ENCODE data around the gene TMEM198. TPM values are rescaled to one million over a fixed set of nuclear protein-coding genes. Genes with fewer than 3 reads are reported as not detected.

Gene TMEM198
- total RNA-seq, 2 experiments from 2014 or later = 0.44 to 0.69 TPM

DNA sequence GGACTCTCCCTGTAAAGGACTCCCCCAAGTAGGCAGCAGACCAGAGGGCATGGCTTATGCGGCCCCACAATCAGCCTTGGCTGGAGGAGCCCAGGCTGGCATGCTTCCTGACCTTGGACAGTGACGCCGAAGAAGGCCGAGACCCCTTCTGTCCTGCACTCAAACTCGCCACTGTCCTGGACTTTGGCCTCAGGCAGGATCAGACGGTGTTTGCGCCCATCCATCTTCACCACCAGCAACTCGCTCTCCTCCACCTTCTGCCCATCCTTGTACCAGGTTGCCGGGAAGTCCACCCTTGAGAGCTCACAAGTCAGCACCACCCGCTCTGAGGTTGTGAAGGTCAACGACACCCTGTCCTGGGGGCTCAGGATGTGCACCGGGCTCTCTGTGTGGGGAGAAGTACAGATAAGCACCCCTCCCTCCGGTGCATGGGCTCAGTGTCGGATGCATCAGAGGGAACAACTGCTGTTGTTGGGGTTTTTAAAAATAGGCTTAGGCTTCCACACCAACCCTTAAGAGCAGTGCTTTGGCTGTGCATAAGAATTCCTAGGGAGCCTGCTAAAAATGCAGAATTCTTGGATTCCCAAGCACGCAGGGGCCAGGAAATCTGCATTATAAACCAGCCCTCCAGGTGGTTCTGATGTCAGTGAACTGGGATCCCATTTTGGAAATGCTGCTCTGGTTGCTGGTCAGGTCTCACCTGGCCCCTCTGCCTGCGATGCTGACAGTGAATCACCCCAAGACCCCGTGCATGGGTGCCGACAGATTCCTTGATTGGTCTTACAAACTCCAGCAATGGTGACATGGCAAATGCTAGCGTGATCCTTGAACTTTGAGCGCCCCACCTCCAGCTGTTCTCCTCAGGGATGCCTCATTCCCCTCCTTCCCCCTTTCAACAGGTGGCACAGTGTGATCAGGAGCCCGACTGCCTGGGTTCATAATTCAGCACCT is 21.6 kb downstream of the TMEM198 start:
- CTCF ChIA-PET = no interaction called here

DNA sequence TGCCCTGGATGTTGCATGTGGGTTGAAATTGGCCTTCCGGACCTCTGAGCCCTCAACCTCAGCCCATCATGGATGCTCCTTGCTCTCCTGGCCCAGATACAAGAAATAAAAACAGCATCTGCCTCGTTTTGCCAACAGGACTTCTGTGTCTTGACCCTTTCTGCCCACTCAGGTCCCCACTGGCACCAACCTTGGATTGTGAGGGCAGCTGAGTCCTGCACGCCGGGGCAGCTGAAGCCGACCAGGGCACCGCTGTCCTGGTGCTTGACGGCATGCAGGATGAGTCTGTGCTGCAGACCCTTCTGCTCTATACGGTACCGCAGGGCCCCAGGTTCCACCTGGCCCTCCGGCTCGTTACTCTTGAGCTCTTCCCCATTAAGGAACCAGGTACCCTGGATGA is 22.8 kb downstream of the TMEM198 start:
- Mint-ChIP-seq H3K27ac (no peak overlapping the region), H3K27me3 (peaks cover 19% of the 10 kb centered on the region), H3K4me3 (no peak overlapping the region), H3K9me3 (no peaks in the 10 kb centered on the region), H3K4me1 (no peaks in the 10 kb centered on the region), H3K36me3 (ENCODE audit: low read depth) (no peaks in the 10 kb centered on the region)
- CTCF ChIA-PET = interaction anchor here (0.5 to 0.8 kb wide), 2 partner anchors 10 to 355 kb away, joined by 3 read pairs; no protein-coding TSS in a partner anchor
- DNase-seq = no peak
- POLR2A ChIA-PET = no interaction called here

More for the DNA sequence above, 21.6 kb downstream of the TMEM198 start:
- H3K36me3 Mint-ChIP-seq (ENCODE audit: low read depth) = no peaks in the 10 kb centered on the region
- H3K4me1 Mint-ChIP-seq = no peaks in the 10 kb centered on the region
- POLR2A ChIA-PET = no interaction called here
- no peak overlapping the region for H3K27ac Mint-ChIP-seq
- H3K27me3 Mint-ChIP-seq = peaks cover 19% of the 10 kb centered on the region
- no peaks in the 10 kb centered on the region for H3K9me3 Mint-ChIP-seq
- no peak overlapping the region for H3K4me3 Mint-ChIP-seq
- no peak for DNase-seq

DNA sequence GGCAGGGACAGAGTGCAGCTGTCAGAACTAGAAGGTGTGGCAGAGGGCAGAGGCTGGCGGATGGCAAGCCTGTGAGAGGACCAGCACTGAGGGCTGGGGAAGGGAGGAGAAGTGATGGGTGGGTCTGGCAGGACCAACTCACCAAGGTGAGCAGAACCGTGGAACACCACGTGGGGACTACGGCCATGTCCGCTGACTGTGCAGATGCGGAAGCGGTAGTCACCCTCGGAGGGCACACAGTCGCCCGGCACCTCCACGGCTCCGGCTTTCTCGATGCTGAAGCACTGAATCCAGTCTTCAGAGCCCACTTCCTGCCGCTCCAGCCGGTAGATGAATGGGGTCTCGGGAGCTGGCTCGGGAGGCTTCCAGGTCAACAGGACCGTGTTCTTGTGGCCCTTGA is 23.3 kb downstream of the TMEM198 start:
- H3K9me3 Mint-ChIP-seq = no peaks in the 10 kb centered on the region
- ChIA-PET POLR2A (no interaction called here), CTCF (interaction anchor here (0.8 kb wide), 1 partner anchor 11 kb away, joined by 3 read pairs; no protein-coding TSS in a partner anchor)
- peaks cover 24% of the 10 kb centered on the region for H3K27me3 Mint-ChIP-seq
- DNase-seq = no peak
- no peaks in the 10 kb centered on the region for H3K36me3 Mint-ChIP-seq (ENCODE audit: low read depth)
- no peaks in the 10 kb centered on the region for H3K4me1 Mint-ChIP-seq
- H3K27ac Mint-ChIP-seq = no peak overlapping the region
- H3K4me3 Mint-ChIP-seq = no peak overlapping the region

DNA sequence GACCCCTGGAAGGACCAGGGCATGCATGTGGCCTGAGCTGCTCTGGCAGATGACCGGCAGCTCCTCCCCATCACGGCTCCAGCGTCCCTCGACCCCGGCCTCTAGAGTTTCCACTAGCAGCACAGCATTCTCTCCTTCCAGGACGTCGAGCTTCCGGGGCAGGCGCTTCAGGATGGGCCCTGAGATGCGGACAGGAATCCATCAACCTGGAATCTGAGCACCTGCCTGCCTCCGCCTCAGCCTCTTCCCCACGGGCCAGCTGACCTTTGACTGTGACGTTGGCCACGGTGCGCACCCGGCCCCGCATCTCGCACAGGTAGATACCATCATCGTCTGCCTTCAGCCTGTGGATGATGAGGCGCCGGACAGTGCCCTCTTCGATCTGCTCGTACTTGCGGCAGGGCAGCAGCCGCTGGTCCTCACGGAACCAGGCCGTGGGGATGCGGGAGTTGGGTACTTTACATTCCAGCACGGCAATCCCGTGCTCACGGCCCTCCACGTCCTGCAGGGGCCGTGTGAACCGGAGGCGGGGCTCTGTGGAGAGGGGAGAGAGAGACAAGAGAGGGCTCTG is 24.0 kb downstream of the TMEM198 start:
- no peaks in the 10 kb centered on the region for H3K4me1 Mint-ChIP-seq
- no peaks in the 10 kb centered on the region for H3K9me3 Mint-ChIP-seq
- H3K27ac Mint-ChIP-seq = no peak overlapping the region
- H3K27me3 Mint-ChIP-seq = peaks cover 28% of the 10 kb centered on the region
- no peaks in the 10 kb centered on the region for H3K36me3 Mint-ChIP-seq (ENCODE audit: low read depth)
- H3K4me3 Mint-ChIP-seq = no peak overlapping the region
- ChIA-PET CTCF (no interaction called here), POLR2A (no interaction called here)
- DNase-seq = no peak

DNA sequence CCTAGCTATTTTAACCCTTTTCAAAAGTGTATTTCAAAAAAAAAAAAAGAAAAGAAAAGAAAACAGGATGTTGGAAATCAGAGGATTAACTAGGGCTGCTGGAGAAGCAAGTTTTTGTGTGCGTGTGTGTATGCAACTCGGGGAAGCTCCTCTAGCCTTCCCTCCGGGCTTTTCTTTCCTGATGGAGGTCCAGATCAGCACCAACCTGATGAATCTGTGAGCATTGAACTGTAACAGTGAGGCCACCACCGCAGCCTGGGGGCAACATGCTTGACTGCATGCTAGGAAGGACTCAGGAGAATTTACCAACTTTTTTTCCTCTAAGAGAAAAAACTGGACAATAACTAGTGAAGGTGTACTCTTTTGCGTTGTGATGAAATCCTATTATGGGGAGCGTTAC is 25.2 kb downstream of the TMEM198 start:
- DNase-seq = no peak
- Mint-ChIP-seq H3K36me3 (ENCODE audit: low read depth) (no peaks in the 10 kb centered on the region), H3K4me1 (no peaks in the 10 kb centered on the region), H3K9me3 (no peaks in the 10 kb centered on the region), H3K27ac (no peak overlapping the region), H3K4me3 (no peak overlapping the region), H3K27me3 (peaks cover 31% of the 10 kb centered on the region)
- POLR2A ChIA-PET = no interaction called here
- CTCF ChIA-PET = no interaction called here

DNA sequence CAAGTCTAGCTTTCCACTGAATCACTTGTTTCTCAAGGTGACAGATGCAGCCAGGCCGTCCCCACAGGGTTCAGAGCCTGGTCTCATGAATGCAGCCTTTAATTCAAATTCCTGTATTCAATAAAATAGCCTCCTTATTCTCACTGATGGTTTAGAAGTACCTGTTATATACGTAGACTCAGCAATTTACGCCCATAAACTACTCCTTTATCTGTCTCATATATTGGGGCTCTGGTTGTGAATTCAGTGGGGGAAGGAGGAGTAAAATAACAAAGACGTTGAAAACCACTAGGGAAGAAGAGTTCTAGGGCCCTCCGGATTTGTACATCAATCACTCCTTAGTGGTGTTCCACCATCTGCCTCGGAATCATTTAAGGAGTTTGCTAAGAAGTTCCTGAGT is 25.8 kb downstream of the TMEM198 start:
- DNase-seq = no peak
- no peaks in the 10 kb centered on the region for H3K36me3 Mint-ChIP-seq (ENCODE audit: low read depth)
- H3K27me3 Mint-ChIP-seq = peaks cover 31% of the 10 kb centered on the region
- H3K27ac Mint-ChIP-seq = no peak overlapping the region
- ChIA-PET POLR2A (no interaction called here), CTCF (no interaction called here)
- H3K4me3 Mint-ChIP-seq = no peak overlapping the region
- no peaks in the 10 kb centered on the region for H3K4me1 Mint-ChIP-seq
- no peaks in the 10 kb centered on the region for H3K9me3 Mint-ChIP-seq

DNA sequence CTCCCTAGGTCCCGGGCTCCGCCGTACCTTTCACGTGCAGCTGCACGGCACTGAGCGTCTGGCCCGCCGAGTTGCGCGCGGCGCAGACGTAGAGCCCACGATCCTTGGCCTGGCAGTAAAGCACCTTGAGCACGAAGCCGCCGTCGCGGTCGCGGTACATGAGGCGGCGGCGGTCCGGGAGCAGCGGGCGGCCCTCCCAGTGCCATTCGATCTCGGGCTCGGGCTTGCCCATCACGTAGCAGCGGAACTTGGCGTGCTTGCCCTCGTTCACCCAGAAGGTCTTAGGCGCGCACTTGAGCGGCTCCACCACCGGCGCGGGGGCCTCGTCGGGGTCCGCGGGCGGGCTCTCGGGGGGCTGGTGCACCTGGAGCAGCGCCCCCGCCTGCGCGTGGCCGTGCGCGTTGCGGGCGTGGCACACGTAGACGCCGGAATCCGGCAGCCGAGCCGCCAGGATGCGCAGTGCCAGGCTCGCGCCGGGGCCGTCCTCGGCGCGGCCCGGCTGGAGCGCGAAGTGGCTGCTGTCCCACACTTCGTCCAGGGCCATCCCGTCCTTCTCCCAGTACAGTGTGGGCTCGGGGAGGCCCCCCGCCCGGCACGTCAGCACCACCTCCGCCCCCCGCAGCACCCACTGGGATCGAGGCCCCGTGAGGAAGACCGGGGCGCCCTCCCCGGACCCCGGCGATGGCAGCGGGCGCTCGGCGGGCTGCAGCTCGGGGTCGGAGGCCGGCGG is 26.5 kb downstream of the TMEM198 start:
- Mint-ChIP-seq H3K27ac (no peak overlapping the region), H3K27me3 (peaks cover 31% of the 10 kb centered on the region), H3K36me3 (ENCODE audit: low read depth) (no peaks in the 10 kb centered on the region), H3K4me3 (no peak overlapping the region), H3K9me3 (no peaks in the 10 kb centered on the region), H3K4me1 (no peaks in the 10 kb centered on the region)
- POLR2A ChIA-PET = no interaction called here
- CTCF ChIA-PET = no interaction called here
- DNase-seq = no peak

DNA sequence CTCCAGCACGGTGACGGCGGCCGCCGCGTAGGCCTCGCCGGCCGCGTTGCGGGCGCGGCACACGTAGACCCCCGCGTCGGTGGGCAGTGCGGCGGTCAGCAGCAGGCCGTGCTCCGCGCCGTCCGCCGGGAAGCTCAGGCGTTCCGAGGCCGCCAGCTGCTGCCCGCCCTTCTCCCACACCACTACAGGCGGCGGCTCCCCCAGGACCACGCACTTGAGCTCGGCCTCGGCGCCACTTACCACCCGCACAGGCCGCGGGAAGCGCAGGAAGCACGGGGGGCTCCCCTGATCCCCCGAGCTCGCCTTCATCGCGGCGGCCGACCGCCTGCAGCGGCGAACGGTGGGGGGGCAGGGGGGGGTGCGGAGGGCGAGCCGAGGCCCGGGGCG is 27.1 kb downstream of the TMEM198 start:
- Mint-ChIP-seq H3K36me3 (ENCODE audit: low read depth) (no peaks in the 10 kb centered on the region), H3K4me3 (no peak overlapping the region), H3K27me3 (peaks cover 31% of the 10 kb centered on the region), H3K27ac (no peak overlapping the region), H3K4me1 (no peaks in the 10 kb centered on the region), H3K9me3 (no peaks in the 10 kb centered on the region)
- ChIA-PET POLR2A (no interaction called here), CTCF (interaction anchor here (0.5 kb wide), 1 partner anchor 378 kb away, joined by 3 read pairs; no protein-coding TSS in a partner anchor)
- no peak for DNase-seq

DNA sequence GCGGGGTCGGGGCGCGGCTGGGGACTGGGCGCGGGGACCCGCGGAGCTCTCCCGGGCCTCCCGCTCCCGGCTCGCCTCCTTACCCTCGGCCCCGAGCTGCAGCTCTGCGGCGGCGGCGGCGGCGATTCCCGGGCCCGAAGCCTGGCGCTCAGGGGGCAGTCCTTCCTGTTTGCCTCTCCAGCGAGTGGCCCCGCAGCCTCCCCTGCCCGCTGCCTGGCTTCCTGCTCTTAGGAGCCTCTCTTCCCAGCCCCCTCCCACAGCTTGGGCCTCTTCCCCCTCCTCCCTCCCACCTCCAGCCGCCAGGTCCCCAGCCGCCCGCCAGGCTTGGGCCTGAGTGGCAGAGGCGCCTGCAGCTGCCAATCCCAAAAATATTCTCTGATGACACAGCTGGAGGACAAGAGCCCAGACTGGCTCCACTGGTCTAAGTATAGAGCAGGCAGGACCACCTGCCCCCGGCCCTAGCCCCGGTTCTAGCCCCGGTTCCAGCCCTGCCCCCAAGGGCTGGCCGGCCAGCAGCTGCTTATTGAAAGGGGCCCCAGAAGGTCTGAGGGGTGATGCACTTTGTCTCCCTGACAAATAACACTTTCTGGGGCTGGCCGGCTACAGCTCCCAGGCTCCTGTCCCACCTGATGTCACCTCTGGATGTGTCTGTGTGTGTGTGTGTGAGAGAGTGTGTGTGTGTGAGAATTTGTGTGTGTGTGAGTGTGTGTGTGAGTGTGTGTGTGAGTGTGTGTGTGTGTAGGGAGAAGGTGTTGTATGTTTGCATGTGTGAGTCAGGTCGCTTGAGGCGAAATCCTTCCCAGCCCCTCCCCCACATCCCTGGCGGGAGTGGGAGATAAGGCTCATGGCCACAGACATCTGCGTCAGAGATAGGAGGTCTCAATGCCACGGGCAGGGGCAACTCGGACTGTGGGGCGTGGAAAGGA is 27.7 kb downstream of the TMEM198 start, which contains the start of gene OBSL1:
Gene OBSL1, minus strand, starts transcription at position 229 of the 926 bp plus-strand sequence. CDS start 307 bp downstream, outside the sequence.
- CTCF ChIA-PET = interaction anchor here (0.5 to 1.1 kb wide), 3 partner anchors 62 to 378 kb away, joined by 3 read pairs; no protein-coding TSS in a partner anchor
- H3K4me1 Mint-ChIP-seq = no peaks in the 10 kb centered on the region
- H3K9me3 Mint-ChIP-seq = no peaks in the 10 kb centered on the region
- peaks cover 31% of the 10 kb centered on the region for H3K27me3 Mint-ChIP-seq
- no peak within 1 kb of the TSS for H3K27ac Mint-ChIP-seq
- POLR2A ChIA-PET = no interaction called here
- H3K4me3 Mint-ChIP-seq = no peak within 1 kb of the TSS
- DNase-seq = no peak
- no peaks in the 10 kb centered on the region for H3K36me3 Mint-ChIP-seq (ENCODE audit: low read depth)

DNA sequence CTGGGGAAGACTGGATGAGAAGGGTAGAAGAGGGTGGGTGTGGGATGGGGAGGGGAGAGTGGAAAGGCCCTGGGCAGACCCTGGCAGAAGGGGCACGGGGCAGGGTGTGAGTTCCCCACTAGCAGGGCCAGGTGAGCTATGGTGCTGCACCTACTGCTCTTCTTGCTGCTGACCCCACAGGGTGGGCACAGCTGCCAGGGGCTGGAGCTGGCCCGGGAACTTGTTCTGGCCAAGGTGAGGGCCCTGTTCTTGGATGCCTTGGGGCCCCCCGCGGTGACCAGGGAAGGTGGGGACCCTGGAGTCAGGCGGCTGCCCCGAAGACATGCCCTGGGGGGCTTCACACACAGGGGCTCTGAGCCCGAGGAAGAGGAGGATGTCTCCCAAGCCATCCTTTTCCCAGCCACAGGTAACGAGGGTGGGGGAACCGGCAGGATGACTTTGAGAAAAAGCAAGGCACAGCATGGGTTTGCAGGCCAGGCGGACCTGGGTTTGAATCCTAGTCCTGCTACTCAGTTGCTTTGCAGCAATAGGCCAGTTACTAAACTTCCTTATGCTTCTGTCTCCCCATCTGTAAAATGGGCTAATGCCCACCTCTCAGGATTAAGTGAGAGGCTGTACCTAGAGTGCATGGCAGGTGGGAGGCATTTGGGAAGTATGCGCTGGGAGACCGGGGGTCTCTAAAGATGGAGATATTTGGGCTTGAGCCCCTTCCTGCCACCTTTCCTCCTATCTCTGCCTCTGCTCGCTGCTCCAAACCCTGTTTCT is 28.6 kb downstream of the TMEM198 start, which contains the start of gene INHA:
Gene INHA, plus strand, starts transcription at position 74 of the 765 bp plus-strand sequence. Its CDS starts 65 bp downstream, at position 139.
- no peak within 1 kb of the TSS for H3K27ac Mint-ChIP-seq
- no peak within 1 kb of the TSS for H3K4me3 Mint-ChIP-seq
- POLR2A ChIA-PET = no interaction called here
- H3K27me3 Mint-ChIP-seq = peaks cover 31% of the 10 kb centered on the region
- no peak for DNase-seq
- no peaks in the 10 kb centered on the region for H3K4me1 Mint-ChIP-seq
- no peaks in the 10 kb centered on the region for H3K9me3 Mint-ChIP-seq
- no peaks in the 10 kb centered on the region for H3K36me3 Mint-ChIP-seq (ENCODE audit: low read depth)
- CTCF ChIA-PET = interaction anchor here (1.1 kb wide), 1 partner anchor 63 kb away, joined by 3 read pairs; no protein-coding TSS in a partner anchor

DNA sequence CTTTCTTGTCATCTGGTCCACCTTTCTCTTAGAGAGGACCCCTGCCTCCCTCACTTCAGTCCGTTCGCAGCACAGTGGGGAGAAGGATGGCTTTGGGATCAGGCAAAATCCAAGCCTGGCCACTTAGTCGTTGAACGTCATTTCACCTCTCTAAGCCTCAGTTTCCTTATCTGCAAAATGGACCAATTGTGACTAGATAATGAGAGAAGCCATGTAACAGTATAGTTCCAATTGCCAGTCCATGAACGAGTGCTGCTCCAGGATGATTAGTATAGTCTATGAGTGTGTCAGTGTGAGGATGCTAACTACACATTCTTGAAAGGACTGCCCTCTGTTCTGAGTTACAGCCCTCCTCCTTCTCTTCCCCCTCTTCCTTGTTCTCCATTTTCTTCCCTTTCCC is 29.3 kb downstream of the TMEM198 start:
- ChIA-PET POLR2A (no interaction called here), CTCF (interaction anchor here (0.7 kb wide), 1 partner anchor 32 kb away, joined by 3 read pairs; no protein-coding TSS in a partner anchor)
- no peaks in the 10 kb centered on the region for H3K4me1 Mint-ChIP-seq
- no peak overlapping the region for H3K4me3 Mint-ChIP-seq
- no peaks in the 10 kb centered on the region for H3K36me3 Mint-ChIP-seq (ENCODE audit: low read depth)
- H3K9me3 Mint-ChIP-seq = no peaks in the 10 kb centered on the region
- no peak overlapping the region for H3K27ac Mint-ChIP-seq
- peaks cover 28% of the 10 kb centered on the region for H3K27me3 Mint-ChIP-seq
- DNase-seq = no peak

All from activated CD4-positive, alpha-beta T cell treated with anti-CD3 and anti-CD28 coated beads, Interleukin-2, amount 10 ng/mL, durations not matched to agents 7 days and 5 days (primary cell).